Cardiac muscle cell (in vitro differentiated cells and primary cell): Measurements from ENCODE around the gene NACC1. TPM values are rescaled to one million over a fixed set of nuclear protein-coding genes. Genes with fewer than 3 reads are reported as not detected.
A peak's percentile ranks its signal among the peaks of the same experiment; 100 is the strongest.
"Not testable (repeated sequence)": the region's sequence is repeated elsewhere in the genome, so short reads cannot be mapped to it uniquely, and the experiment has no call there.

Experiments used
- DNase-seq, 2 donors: peaks; one replicate each; pipeline versions ENCODE4 v3.0.0 to v3.0.0-alpha.2; 2010 to 2017; ENCODE audit warnings: low read depth in 1 of 2, low spot score in 1 of 2
- H3K27ac ChIP-seq: fragments of 200-600 bp; sonication (generic); 2 replicates; pipeline ENCODE4 v1.5.1; 2016
- H3K27me3 ChIP-seq: fragments of 200-600 bp; sonication (generic); 2 replicates; pipeline ENCODE4 v1.6.0; 2016; ENCODE audit warnings: control low read depth
- H3K36me3 ChIP-seq: fragments of 200-600 bp; sonication (generic); 2 replicates; pipeline ENCODE4 v1.5.1; 2016; ENCODE audit warnings: control low read depth
- H3K4me1 ChIP-seq: fragments of 200-600 bp; sonication (generic); 2 replicates; pipeline ENCODE4 v1.8.1; 2017; ENCODE audit warnings: low read depth, mild to moderate bottlenecking, mixed run types
- H3K4me3 ChIP-seq: fragments of 200-600 bp; sonication (generic); 2 replicates; pipeline ENCODE4 v1.5.1; 2016; ENCODE audit warnings: mild to moderate bottlenecking
- H3K9me3 ChIP-seq: fragments of 200-600 bp; sonication (generic); 2 replicates; pipeline ENCODE4 v1.5.1; 2017; ENCODE audit warnings: low read depth, mild to moderate bottlenecking, control low read depth
- polyA plus RNA-seq: library from polyadenylated mRNA; unstranded; fragments of >200 nt; fragmentation: Nextera tagmentation; extraction: Ambion mirVana; gene quantifications from 2 replicates; pipeline ENCODE4 v1.2.1, GENCODE V29; 2016
- total RNA-seq: library from RNA; depleted of rRNA; stranded (reverse); fragments of >200 nt; gene quantifications from 2 replicates; pipeline ENCODE4 v1.2.3, GENCODE V29; 2016
- TF ChIP-seq, protein P1 (sequence below): IDR thresholded peaks from 2 replicates; pipeline ENCODE4 v1.5.1; 2012; ENCODE audit warnings: low read depth, mild to moderate bottlenecking, low read length

NACC1 gene
- total and polyA plus RNA-seq, 2 experiments from 2014 or later: 13.3 to 75.1 TPM

DNA sequence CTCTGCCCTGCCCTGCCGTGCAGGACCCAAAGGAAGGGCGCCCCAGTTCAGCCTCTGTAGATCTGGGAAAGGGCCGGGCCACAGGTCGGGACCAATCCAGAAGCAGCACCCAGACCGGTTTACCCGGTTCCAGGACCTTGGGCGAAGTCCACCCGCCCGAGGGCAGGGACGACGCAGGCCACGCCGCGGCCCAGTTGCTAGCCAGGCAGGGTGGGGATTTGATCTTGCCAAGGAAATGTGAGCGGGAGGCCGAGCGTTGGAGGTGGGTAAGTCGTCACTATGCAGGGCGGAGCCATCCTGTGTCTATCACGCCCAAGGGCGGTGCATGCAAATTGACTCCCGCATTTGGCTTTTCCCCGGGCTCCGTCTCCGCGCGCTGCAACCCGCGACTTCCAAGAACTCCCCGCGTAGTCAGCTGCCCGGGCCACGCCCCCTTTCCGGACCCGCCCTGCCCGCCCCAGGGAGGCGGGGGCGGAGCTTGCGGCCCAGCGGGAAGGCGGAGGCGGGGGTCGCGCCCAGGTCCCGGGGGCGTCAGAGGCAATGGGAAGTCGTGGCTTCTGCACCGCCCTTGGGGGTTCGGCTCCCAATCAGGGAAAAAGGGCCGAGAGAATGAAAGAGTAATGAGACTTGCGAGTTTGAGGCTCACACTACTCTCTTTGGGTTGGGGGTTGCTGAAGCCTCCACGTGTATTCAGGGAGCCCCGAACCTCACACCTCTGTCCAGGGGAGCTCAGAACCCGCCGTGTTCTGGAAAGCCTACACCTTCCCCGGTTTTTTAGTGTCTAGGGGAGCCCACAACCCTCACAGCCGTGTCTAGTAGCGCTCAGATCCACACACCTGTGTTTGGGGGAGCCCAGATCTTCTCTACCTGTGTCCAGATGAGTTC is 44.9 kb downstream of the NACC1 start:
- Histone ChIP-seq H3K36me3 (no peaks in the 10 kb centered on the region), H3K27ac (peak overlapping the region; percentile 59), H3K4me3 (peak overlapping the region; percentile 8), H3K4me1 (peaks cover 21% of the 10 kb centered on the region), H3K9me3 (no peaks in the 10 kb centered on the region), H3K27me3 (no peaks in the 10 kb centered on the region)
- TF ChIP-seq, protein P1, sequence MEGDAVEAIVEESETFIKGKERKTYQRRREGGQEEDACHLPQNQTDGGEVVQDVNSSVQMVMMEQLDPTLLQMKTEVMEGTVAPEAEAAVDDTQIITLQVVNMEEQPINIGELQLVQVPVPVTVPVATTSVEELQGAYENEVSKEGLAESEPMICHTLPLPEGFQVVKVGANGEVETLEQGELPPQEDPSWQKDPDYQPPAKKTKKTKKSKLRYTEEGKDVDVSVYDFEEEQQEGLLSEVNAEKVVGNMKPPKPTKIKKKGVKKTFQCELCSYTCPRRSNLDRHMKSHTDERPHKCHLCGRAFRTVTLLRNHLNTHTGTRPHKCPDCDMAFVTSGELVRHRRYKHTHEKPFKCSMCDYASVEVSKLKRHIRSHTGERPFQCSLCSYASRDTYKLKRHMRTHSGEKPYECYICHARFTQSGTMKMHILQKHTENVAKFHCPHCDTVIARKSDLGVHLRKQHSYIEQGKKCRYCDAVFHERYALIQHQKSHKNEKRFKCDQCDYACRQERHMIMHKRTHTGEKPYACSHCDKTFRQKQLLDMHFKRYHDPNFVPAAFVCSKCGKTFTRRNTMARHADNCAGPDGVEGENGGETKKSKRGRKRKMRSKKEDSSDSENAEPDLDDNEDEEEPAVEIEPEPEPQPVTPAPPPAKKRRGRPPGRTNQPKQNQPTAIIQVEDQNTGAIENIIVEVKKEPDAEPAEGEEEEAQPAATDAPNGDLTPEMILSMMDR: no peak
- DNase-seq: peak; percentile 97 to 99

DNA sequence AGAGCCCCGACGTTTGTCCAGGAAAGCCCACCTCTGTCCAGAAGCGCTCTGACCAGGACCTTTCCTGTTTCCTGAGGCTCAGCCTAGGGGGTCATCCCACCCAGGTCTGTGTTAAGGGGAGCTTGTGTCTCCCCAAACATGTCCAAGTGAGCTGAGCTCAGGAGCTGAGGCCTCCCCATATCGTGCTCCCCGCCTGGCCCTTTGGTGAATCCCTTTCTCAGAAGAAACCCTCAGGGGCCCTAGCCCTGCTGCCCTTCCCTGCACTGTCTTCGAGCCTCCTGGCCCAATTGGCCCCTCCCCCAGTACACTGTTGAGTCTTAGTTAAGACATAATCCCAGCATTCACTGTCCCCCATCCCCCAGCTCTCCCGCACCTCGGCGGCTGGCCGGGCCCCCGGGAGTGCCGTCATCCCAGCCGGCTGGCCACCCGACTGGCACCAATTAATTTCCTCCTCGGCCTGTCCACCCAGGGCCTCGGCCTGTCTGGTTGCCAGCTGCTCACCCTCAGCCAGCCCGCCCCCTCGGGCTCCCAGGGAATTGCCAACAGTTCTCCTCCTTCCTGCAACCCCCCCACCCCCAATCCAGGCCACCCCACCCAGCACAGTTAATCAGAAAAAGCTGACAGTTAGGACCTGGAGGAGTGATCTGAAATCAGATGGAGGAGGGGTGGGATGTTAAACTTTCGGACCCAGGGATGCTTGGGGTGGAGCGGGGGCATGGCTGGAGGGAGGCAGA is 45.7 kb downstream of the NACC1 start:
- H3K27me3 ChIP-seq: no peaks in the 10 kb centered on the region
- DNase-seq: peak; percentile 54 to 95
- peak overlapping the region; percentile 59 for H3K27ac ChIP-seq
- TF ChIP-seq, protein P1: no peak
- H3K4me1 ChIP-seq: peaks cover 21% of the 10 kb centered on the region
- H3K36me3 ChIP-seq: no peaks in the 10 kb centered on the region
- no peak overlapping the region for H3K4me3 ChIP-seq
- H3K9me3 ChIP-seq: no peaks in the 10 kb centered on the region

GRCh38 chr19:13164343-13165161 is 46.5 kb downstream of the NACC1 start:
- peak; percentile 57 to 96 for DNase-seq
- H3K4me1 ChIP-seq: peaks cover 21% of the 10 kb centered on the region

DNA sequence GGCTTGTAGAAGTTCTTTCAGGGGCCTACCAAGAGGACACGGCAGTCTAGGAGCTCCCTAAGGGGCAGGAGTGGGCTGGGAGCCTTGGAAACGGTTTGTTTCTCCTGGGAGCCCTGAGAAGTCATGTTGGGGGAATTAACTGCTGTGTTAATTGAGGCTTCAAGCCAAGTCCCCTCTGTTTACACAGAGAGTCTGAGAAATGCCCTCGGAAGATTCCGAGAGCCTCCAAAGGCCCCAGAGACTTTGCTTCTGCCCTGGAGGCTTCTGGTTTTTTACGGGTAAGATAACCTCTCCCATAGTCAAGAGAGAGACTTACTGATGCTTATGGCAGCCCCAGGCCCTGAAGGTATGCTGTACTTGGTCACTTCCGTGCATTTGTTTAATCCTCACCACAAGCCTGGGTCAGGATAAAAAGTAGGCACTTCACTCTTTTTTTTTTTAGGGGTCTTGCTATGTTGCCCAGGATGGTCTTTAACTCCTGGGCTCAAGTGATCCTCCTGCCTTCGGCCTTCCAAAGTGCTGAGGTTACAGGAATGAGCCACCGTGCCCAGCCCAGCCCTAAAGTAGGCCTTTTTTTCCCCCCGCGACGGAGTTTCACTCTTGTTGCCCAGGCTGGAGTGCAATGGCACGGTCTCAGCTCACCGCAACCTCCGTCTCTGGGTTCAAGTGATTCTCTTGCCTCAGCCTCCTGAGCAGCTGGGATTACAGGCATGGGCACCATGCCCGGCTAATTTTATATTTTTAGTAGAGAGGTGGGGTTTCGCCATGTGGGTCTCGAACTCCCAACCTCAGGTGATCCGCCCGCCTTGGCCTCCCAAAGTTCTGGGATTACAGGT is 47.3 kb downstream of the NACC1 start:
- TF ChIP-seq, protein P1: no peak
- no peak overlapping the region for H3K4me3 ChIP-seq
- H3K27ac ChIP-seq: peak overlapping the region; percentile 59
- no peaks in the 10 kb centered on the region for H3K27me3 ChIP-seq
- H3K36me3 ChIP-seq: no peaks in the 10 kb centered on the region
- H3K4me1 ChIP-seq: peaks cover 21% of the 10 kb centered on the region
- H3K9me3 ChIP-seq: no peaks in the 10 kb centered on the region
- DNase-seq: peak in 1 of 2 donors; percentile 47

More at GRCh38 chr19:13164343-13165161, 46.5 kb downstream of the NACC1 start:
- no peak overlapping the region for H3K4me3 ChIP-seq
- TF ChIP-seq, protein P1: no peak
- peak overlapping the region; percentile 59 for H3K27ac ChIP-seq
- no peaks in the 10 kb centered on the region for H3K36me3 ChIP-seq
- no peaks in the 10 kb centered on the region for H3K9me3 ChIP-seq
- H3K27me3 ChIP-seq: no peaks in the 10 kb centered on the region

DNA sequence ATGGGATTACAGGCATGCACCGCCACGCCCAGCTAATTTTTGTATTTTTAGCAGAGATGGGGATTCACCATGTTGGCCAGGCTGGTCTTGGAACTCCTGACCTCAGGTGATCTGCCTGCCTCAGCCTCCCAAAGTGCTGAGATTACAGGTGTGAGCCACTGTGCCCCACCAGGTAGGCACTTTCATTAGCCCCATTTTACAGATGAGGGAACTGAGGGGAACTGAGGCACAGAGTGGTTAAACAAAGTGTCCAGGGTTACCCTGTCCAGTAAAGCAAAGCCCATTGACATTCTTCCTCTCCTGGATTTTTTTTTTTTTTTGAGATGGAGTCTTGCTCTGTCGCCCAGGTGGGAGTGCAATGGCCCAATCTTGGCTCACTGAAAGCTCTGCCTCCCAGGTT is 48.1 kb downstream of the NACC1 start:
- H3K9me3 ChIP-seq, H3K27ac ChIP-seq, H3K27me3 ChIP-seq, DNase-seq, H3K4me3 ChIP-seq, H3K36me3 ChIP-seq: not testable (repeated sequence)
- peaks cover 21% of the 10 kb centered on the region for H3K4me1 ChIP-seq
